Adrenal gland (tissue), 5 donors: ENCODE data around the gene C21orf58.

Experiments used
- POLR2A ChIP-seq, 2 donors: fragments of 450-650 bp; IDR thresholded peaks; one replicate each; pipeline ENCODE4 v1.6.1; 2017; ENCODE audit warnings: antibody characterized with exemption in 2 of 2, mild to moderate bottlenecking in 2 of 2, moderate library complexity in 1 of 2
- TF ChIP-seq, protein P1 (sequence below), 6 experiments: fragments of 450-650 bp in 4 of 6; fragments of 200-600 bp in 2 of 6; sonication (generic) in 1 of 6; IDR thresholded peaks; 1 replicate in 5 of 6; 2 replicates in 1 of 6; pipeline versions ENCODE4 v1.5.1 to v1.8.0; 2016 to 2021; ENCODE audit warnings: antibody characterized with exemption in 6 of 6, mild to moderate bottlenecking in 2 of 6, moderate library complexity in 1 of 6
- donor health status: DM: no; HTN: no; CAD: no.

DNA sequence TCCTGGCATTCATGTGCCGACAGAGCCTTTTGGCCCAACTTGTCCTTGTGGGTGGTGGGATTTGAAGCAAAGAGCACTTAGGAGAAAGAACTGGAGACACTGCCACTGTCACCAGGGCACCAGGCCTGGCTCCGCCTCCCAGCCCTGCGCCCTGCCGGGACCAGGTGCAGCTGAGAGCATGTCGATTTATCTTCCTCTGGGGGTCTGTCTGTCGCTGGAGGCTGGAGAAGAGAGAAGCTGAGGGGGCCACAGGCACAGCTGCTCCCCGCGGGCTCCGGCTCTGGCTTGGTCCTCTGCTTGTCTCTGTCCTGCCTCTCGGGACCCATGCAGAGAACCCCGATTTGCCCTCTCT is 28.5 kb upstream of the C21orf58 start:
- TF ChIP-seq, protein P1, sequence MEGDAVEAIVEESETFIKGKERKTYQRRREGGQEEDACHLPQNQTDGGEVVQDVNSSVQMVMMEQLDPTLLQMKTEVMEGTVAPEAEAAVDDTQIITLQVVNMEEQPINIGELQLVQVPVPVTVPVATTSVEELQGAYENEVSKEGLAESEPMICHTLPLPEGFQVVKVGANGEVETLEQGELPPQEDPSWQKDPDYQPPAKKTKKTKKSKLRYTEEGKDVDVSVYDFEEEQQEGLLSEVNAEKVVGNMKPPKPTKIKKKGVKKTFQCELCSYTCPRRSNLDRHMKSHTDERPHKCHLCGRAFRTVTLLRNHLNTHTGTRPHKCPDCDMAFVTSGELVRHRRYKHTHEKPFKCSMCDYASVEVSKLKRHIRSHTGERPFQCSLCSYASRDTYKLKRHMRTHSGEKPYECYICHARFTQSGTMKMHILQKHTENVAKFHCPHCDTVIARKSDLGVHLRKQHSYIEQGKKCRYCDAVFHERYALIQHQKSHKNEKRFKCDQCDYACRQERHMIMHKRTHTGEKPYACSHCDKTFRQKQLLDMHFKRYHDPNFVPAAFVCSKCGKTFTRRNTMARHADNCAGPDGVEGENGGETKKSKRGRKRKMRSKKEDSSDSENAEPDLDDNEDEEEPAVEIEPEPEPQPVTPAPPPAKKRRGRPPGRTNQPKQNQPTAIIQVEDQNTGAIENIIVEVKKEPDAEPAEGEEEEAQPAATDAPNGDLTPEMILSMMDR (IDR thresholded peaks at IDR 0.05): no peak
- no peak for TF ChIP-seq POLR2A (IDR thresholded peaks at IDR 0.05)
